SU-DHL-6 (cell line): ENCODE results near the gene EXOC4.

Experiments used
- H2AFZ ChIP-seq: fragments of 200-600 bp; sonication (generic); 2 replicates; pipeline ENCODE4 v1.6.1; 2014; ENCODE audit warnings: low read depth, mild to moderate bottlenecking, moderate library complexity, mixed read lengths, antibody characterized with exemption, low read length; ENCODE audit not compliant: severe bottlenecking
- H3F3A ChIP-seq: fragments of 200-600 bp; shearing (Covaris generic); 2 replicates; pipeline ENCODE4 v1.6.0; 2016; ENCODE audit warnings: antibody characterized with exemption, mild to moderate bottlenecking; ENCODE audit not compliant: insufficient read depth
- H3K27ac ChIP-seq: fragments of 200-600 bp; sonication (generic); 2 replicates; pipeline ENCODE4 v1.5.1; 2016; ENCODE audit warnings: low read depth, mild to moderate bottlenecking, low read length, moderate library complexity, mixed read lengths
- H3K27me3 ChIP-seq: fragments of 200-600 bp; sonication (generic), shearing (Covaris generic); 2 replicates; pipeline ENCODE4 v1.6.0; 2014; ENCODE audit warnings: mild to moderate bottlenecking, low read length
- H3K36me3 ChIP-seq: fragments of 200-600 bp; sonication (generic); 2 replicates; pipeline ENCODE4 v1.6.1; 2014; ENCODE audit warnings: mild to moderate bottlenecking, low read length, mixed read lengths
- H3K4me2 ChIP-seq: fragments of 300-600, 200-600 bp; shearing (Covaris generic), sonication (generic); 2 replicates; pipeline ENCODE4 v1.6.0; 2014; ENCODE audit warnings: low read length, low read depth, mild to moderate bottlenecking; ENCODE audit not compliant: poor library complexity, severe bottlenecking
- H3K4me3 ChIP-seq: fragments of 200-600 bp; sonication (generic); 2 replicates; pipeline ENCODE4 v1.5.1; 2014; ENCODE audit warnings: antibody characterized with exemption, low read length, mild to moderate bottlenecking, mixed read lengths; ENCODE audit not compliant: insufficient read depth, poor library complexity, severe bottlenecking
- H3K79me2 ChIP-seq: fragments of 200-600 bp; sonication (generic); 2 replicates; pipeline ENCODE4 v1.6.1; 2014; ENCODE audit warnings: mild to moderate bottlenecking, low read length, moderate library complexity; ENCODE audit not compliant: insufficient read depth
- H3K9ac ChIP-seq: fragments of 200-600 bp; sonication (generic); 2 replicates; pipeline ENCODE4 v1.7.0; 2014; ENCODE audit warnings: mild to moderate bottlenecking, low read length
- H3K9me2 ChIP-seq: fragments of 200-600 bp; sonication (generic); replicated peaks from 2 replicates; pipeline ENCODE4 v1.6.1; 2014; ENCODE audit warnings: low read length; ENCODE audit not compliant: insufficient read depth
- H3K9me3 ChIP-seq: fragments of 200-600 bp; sonication (generic); 2 replicates; pipeline ENCODE4 v1.6.1; 2014; ENCODE audit warnings: low read length, mixed read lengths; ENCODE audit not compliant: insufficient read depth
- H4K20me1 ChIP-seq: fragments of 200-600 bp; sonication (generic); 2 replicates; pipeline ENCODE4 v1.6.1; 2014; ENCODE audit warnings: low read depth, mild to moderate bottlenecking, antibody characterized with exemption, low read length, moderate library complexity, mixed read lengths
- EZH2phosphoT487 ChIP-seq: fragments of 200-600 bp; sonication (generic), shearing (Covaris generic); conservative IDR thresholded peaks from 2 replicates; pipeline ENCODE4 v1.6.1; 2018; ENCODE audit warnings: mild to moderate bottlenecking, antibody characterized with exemption, low read length, moderate library complexity, mixed read lengths
- TF ChIP-seq, protein P1 (sequence below): fragments of 200-600 bp; sonication (generic); IDR thresholded peaks from one replicate; pipeline ENCODE4 v1.5.1; 2017; ENCODE audit warnings: antibody characterized with exemption, mild to moderate bottlenecking, low read length, moderate library complexity; ENCODE audit not compliant: insufficient read depth, poor library complexity, severe bottlenecking

The EXOC4 gene

DNA sequence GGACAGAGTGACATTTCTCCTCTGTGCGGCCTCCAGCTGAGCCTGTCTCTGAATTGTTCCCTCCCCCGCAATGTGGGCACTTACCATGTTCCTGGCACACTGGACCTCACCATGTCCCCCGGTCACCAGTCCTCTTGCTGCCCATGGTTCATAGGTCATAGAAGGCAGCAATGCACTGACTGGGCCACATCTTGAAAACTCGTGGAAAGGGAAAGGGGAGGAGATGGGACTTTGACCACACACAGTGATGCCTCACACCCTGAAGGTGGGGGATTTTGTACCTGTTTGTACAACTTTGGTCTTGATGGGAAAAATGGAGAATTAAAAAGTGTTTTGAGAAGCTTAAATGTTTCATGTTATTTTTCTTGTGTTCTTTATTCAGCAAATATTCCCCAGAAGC is 812.5 kb downstream of the EXOC4 start:
- H3K27me3 ChIP-seq, result no peaks in the 10 kb centered on the region
- no peak overlapping the region for H2AFZ ChIP-seq
- H3K4me3 ChIP-seq, result no peak overlapping the region
- H3K9me2 ChIP-seq, result no peaks in the 10 kb centered on the region
- no peak overlapping the region for H3K4me2 ChIP-seq
- no peaks in the 10 kb centered on the region for H4K20me1 ChIP-seq
- no peaks in the 10 kb centered on the region for H3K9me3 ChIP-seq
- no peak overlapping the region for H3K27ac ChIP-seq
- no peaks in the 10 kb centered on the region for H3K36me3 ChIP-seq
- no peaks in the 10 kb centered on the region for H3K79me2 ChIP-seq
- H3F3A ChIP-seq, result no peaks in the 10 kb centered on the region
- TF ChIP-seq, protein P1, sequence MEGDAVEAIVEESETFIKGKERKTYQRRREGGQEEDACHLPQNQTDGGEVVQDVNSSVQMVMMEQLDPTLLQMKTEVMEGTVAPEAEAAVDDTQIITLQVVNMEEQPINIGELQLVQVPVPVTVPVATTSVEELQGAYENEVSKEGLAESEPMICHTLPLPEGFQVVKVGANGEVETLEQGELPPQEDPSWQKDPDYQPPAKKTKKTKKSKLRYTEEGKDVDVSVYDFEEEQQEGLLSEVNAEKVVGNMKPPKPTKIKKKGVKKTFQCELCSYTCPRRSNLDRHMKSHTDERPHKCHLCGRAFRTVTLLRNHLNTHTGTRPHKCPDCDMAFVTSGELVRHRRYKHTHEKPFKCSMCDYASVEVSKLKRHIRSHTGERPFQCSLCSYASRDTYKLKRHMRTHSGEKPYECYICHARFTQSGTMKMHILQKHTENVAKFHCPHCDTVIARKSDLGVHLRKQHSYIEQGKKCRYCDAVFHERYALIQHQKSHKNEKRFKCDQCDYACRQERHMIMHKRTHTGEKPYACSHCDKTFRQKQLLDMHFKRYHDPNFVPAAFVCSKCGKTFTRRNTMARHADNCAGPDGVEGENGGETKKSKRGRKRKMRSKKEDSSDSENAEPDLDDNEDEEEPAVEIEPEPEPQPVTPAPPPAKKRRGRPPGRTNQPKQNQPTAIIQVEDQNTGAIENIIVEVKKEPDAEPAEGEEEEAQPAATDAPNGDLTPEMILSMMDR, result no peak
- no peak for TF ChIP-seq EZH2phosphoT487
- H3K9ac ChIP-seq, result no peak overlapping the region

DNA sequence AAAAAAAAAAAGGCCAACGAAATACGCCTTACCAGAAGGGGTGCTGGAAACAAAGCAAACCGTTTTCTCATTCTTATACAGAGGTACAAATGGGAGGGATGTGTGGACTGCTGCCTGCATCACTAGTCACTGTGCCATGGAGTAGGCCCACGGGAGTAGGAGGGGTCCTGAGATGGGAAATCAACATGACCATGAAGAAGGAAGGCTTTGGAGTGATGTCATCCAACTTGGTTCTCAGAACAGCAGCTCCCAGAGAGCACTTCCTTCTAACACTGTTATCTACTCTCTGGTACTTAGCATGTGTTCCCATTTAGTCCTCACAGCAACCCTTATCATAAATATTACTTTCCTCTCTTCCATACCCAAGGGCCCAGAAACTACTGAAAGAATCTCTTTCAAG is 814.3 kb downstream of the EXOC4 start:
- no peak overlapping the region for H2AFZ ChIP-seq
- no peak overlapping the region for H3K4me3 ChIP-seq
- no peaks in the 10 kb centered on the region for H3F3A ChIP-seq
- no peak overlapping the region for H3K9ac ChIP-seq
- TF ChIP-seq, protein P1, result no peak
- TF ChIP-seq EZH2phosphoT487, result no peak
- no peaks in the 10 kb centered on the region for H3K27me3 ChIP-seq
- H4K20me1 ChIP-seq, result no peaks in the 10 kb centered on the region
- no peaks in the 10 kb centered on the region for H3K79me2 ChIP-seq
- no peaks in the 10 kb centered on the region for H3K9me2 ChIP-seq
- H3K36me3 ChIP-seq, result no peaks in the 10 kb centered on the region
- no peak overlapping the region for H3K4me2 ChIP-seq
- no peak overlapping the region for H3K27ac ChIP-seq
- no peaks in the 10 kb centered on the region for H3K9me3 ChIP-seq

DNA sequence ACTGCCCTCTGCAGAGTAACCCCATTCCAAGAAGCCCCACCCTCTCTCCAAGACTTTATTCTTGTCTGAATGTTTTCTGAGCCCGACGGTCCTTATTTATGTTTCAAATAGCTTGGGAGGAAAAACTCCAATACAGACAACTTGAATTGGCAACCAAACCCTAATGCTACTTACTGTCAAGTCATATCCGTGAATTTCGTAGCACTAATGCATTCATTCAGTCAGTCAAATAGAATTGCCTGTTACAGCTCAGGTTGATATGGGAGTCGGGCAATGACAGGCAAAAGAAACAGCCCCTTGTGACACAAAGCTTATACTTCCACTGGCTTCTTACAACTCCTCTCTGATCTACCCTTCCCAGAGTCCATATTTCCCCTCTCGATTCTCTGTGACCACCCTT is 815.8 kb downstream of the EXOC4 start:
- Histone ChIP-seq H3K9me3 (no peaks in the 10 kb centered on the region), H3K36me3 (no peaks in the 10 kb centered on the region), H2AFZ (no peak overlapping the region), H3K27ac (no peak overlapping the region), H3K9ac (no peak overlapping the region), H3K79me2 (no peaks in the 10 kb centered on the region), H3K4me3 (no peak overlapping the region), H3K27me3 (no peaks in the 10 kb centered on the region), H4K20me1 (no peaks in the 10 kb centered on the region), H3K4me2 (no peak overlapping the region), H3F3A (no peaks in the 10 kb centered on the region), H3K9me2 (no peaks in the 10 kb centered on the region)
- no peak for TF ChIP-seq EZH2phosphoT487
- TF ChIP-seq, protein P1, result no peak
